GM18909 (cell line): ENCODE data around the gene ZNF718.
A peak's percentile ranks its signal among the peaks of the same experiment; 100 is the strongest.
"Not testable (repeated sequence)": the region's sequence is repeated elsewhere in the genome, so short reads cannot be mapped to it uniquely, and the experiment has no call there.

Source experiments
- ATAC-seq: cut with Tn5 transposase; IDR thresholded peaks from one replicate; pipeline ENCODE4 v1.9.1; 2021; ENCODE audit warnings: mild to moderate bottlenecking; ENCODE audit not compliant: unreplicated experiment, poor library complexity

ZNF718 gene

GRCh38 chr4:124275-125081, at the start of gene ZNF718:
Gene ZNF718, plus strand, starts transcription at chr4:124501. Its CDS starts 170 bp downstream, at chr4:124671.
- peak; percentile 98 for ATAC-seq

DNA sequence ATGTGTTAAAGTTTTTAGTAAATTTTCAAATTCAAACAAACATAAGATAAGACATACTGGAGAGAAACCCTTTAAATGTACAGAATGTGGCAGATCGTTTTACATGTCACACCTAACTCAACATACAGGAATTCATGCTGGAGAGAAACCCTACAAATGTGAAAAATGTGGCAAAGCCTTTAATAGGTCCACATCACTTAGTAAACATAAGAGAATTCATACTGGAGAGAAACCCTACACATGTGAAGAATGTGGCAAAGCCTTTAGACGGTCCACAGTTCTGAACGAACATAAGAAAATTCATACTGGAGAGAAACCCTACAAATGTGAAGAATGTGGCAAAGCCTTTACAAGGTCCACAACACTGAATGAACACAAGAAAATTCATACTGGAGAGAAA, 38.4 kb upstream of the ZNF718 start:
- ATAC-seq = no peak

- not testable (repeated sequence) for ATAC-seq
Measured at GRCh38 chr4:86559-87324, 37.6 kb upstream of the ZNF718 start.

GRCh38 chr4:98386-98785, 25.9 kb upstream of the ZNF718 start:
- no peak for ATAC-seq

DNA sequence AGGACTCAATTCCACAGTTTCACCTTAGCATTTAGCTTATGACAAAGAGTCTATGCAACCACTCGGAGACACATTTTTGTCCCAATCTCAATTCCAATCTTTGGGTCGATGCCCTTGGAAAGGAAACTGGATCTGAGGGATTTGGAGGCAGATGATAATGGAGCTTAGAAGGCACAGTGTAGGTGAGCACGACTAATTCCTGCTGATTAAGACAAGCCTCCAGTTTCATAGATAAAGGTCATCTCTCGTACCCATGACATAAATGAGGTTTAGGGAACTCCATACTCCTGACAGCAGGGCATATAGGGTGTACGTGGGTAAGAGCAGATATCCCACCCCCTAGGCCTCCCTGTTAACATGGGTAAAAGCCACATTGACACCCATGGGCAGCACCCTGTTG, 24.4 kb upstream of the ZNF718 start:
- ATAC-seq = no peak

DNA sequence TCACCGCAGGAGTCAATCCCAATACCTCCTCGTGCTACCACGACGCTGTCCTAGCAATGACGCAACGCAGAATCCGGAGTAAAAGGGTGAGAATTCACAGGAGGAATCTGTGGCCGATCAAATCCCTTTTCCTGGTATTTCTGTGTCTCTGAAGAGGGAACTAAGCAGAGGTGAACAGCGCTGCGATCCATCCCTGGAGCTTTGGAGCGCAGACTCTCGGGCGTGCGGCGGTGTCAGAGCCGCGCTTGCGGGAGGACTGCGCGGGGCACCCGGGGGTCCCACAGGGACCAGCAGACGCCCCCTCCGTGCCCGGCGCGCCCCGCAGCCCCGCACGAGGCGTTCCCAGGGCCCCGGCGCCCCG, 17.2 kb upstream of the ZNF718 start:
- no peak for ATAC-seq

- ATAC-seq = no peak
Measured at GRCh38 chr4:107444-108429, 16.6 kb upstream of the ZNF718 start.

GRCh38 chr4:112771-113170, 11.5 kb upstream of the ZNF718 start:
- ATAC-seq = no peak

DNA sequence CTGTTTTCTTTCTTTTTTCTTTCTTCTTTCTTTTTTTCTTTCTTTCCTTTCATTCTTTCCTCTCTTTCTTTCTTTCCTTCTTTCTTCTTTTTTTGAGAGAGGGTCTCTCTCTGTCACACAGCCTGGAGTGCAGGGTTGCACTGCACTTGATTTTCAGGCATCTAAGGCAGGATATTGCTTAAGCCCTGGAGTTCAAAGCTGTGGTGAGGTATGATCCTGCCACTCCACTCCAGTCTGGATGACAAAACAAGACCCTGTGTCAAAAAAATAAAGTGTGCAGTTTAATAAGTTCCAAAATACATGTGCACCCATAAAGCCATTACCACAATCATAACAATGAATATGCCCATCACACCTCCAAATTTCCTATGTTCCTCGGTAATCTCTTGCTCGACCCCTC, 10.6 kb upstream of the ZNF718 start:
- ATAC-seq = no peak

GRCh38 chr4:114149-114548, 10.2 kb upstream of the ZNF718 start:
- ATAC-seq = no peak

DNA sequence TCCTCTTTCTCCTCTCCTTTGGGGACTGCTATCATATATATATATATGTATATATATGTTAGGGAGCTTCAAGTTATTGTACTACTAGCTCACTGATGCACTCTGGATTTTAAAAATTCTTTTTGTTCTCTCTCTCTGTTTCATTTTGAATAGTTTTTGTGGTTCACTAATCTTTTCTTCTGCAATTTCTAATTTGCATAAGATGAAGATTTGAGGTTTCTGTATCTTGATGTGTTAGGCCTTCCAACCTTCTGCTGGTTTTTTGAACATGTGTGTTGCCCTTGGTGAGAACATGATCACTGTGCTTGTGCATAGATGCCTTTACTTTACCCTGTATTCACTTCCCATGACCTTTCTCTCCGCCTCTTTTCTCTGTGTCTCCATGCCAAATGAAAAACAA, 7.8 kb upstream of the ZNF718 start:
- no peak for ATAC-seq

DNA sequence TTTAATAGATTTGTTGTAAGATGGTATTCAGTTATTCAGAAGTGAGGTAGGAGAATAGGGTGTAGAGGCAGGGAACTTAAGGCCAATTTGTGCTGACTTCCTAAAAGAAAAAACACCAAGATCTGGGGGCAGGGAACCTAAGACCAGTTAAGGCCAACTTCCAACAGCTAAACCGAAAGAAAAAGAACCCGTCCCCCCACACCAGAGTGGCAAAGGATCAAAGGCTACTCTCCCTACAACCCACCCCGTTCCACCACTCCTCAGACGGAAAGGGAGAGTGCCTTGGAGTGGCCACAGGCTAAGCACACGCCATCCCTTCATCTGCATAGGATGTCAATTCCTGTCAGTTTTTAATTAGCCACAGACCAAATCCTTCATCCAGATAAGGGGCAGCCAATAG, 3.7 kb upstream of the ZNF718 start:
- ATAC-seq = no peak

DNA sequence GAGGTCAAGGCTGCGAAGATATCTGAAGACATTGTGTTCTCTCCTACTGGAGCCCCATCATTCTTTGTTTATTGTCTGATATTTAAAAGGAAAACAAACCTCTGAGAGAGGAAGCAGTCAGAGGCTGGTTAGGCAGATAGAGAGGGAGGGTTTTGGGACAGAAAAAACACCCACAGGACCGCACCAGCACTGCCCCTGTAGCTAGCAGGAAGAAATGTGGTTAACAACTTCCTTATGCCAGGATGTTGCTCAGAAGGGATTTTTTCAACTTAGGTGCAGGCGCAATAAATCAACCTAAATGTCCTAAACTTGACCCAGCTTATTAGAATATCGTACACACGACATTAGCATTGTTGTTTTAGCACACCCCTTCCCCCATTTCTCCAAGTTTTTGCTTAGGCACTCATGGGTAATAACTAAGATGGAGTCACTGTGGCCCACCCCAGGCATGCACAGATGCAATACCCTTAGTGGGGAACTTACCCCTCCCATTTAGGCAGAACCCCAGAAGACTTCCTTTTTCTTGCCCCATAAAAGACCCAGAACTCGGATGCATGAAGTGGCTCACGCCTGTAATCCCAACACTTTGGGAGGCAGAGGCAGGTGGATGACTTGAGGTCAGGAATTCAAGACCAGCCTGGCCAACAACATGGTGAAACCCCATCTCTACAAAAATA, 2.8 kb upstream of the ZNF718 start:
- no peak for ATAC-seq

DNA sequence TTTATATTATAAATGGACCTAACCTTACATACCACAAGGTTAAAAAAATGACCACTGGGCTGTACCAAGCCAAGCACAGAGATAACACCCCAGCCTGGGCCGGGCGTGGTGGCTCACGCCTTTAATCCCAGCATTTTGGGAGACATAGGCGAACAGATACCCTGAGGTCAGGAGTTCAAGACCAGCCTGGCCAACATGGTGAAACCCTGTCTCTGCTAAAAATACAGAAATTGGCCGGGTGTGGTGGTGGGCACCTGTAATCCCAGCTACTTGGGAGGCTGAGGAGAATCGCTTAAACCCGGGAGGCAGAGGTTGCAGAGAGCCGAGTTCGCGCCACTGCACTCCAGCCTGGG, 403 bp upstream of the ZNF718 start:
- ATAC-seq = not testable (repeated sequence)

DNA sequence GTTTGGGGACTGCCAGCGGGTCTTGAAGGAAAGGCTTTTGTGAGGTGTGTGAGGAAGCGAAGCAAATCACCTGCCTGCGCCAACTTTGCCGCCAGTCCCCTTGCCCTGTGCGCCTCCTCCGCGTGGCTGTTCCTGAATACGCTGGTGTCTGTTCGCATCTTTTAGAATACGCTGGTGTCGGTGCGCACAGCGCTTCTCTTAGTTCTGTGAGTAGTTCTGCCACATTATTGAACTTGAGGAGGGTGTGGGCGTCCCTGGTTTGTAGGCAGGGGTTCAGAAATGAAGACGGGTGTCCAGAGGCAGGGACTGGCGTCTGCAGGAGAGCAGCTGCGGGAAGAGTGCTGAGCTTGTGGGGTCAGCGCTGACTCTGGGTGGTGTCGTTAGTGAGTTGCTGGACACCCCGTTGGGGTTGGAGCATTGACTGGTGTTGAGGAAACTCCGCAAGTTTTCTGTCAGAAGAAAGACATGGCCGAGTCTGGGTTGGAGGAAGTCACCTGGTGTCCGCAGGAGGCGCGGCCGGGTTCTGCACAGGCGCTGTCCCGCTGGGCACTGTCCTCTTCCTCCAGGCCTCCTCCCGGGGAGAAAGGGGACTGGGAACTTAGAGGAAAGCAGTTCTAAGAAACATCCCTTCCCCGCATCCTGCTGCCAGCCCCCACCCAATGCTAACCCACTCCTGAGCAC, 930 bp downstream of the ZNF718 start:
- ATAC-seq = peak; percentile 18

DNA sequence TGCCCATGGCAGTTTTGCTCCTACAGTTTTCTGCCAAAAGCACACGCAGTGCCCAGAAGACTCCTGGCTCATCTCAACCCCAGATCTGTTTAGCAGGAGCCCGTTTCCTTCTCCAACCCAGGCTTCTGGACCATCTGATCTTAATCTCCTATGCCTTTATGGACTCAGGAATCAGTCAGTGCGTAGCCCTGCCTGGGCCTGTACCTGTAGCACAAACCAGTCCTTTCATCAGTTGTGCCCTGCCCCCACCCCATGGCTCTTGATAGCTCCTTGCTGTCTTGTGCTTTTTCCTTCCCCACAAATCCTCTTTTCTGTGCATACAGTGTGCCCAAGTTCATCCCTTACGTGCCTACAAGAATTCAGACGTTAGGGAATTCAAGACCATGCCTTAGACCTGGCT, 1.5 kb downstream of the ZNF718 start:
- ATAC-seq = no peak

- ATAC-seq = no peak
Measured at GRCh38 chr4:132483-132882, 8.2 kb downstream of the ZNF718 start.

DNA sequence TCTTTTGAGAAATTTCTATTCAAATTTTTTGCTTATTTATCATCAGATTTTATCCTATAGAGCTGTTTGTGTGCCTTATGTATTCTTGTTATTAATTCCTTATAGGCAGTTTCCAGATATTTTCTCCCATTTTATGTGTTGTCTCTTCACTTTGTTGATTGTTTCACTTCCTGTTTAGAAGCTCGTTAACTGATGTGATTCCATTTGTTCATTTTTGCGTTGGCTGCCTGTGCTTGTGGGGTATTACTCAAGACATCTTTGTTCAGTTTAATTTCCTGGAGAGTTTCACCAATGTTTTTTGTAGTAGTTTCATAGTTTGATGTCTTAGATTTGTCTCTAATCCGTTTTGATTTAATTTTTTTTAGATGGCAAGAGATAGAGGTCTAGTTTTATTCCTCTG, 14.6 kb downstream of the ZNF718 start:
- ATAC-seq = no peak

DNA sequence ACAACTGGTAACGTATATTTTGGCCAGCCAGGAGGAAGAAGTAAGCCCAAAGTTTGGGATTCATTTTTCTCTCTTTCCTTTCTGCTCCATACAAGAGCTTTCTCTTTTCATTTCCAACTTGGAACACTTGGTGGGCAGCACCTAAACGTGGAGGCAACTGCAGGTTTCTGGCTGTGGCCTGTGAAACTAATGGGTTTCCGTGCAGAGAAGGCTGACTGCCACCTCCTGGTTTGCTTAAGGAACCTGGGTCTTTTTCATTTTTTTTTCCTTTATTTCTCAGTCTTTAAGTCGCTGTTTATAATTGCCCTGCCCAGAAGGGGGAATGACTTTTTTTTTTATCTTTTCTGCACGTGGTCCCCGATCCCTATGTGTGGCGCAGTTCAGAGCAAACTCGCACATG, 15.4 kb downstream of the ZNF718 start:
- no peak for ATAC-seq

GRCh38 chr4:146621-147020, 22.3 kb downstream of the ZNF718 start:
- ATAC-seq = no peak
